LNCaP clone FGC (cell line): Measurements from ENCODE around the gene ERG28.

ENCODE experiments used
- DNase-seq: peaks from one replicate; pipeline ENCODE4 v3.0.0-alpha.2; 2011; ENCODE audit warnings: low read depth
- H3K4me3 ChIP-seq: 2 replicates; pipeline ENCODE4 v1.5.1; 2011; ENCODE audit warnings: mild to moderate bottlenecking, low read depth, low read length, control low read depth
- CTCF ChIP-seq: IDR thresholded peaks from 2 replicates; pipeline ENCODE4 v1.5.1; 2012; ENCODE audit warnings: mild to moderate bottlenecking; ENCODE audit not compliant: control insufficient read depth, insufficient read depth; ENCODE audit errors: extremely low read depth

ERG28 gene

GRCh38 chr14:75612157-75612556 is 48.5 kb downstream of the ERG28 start:
- no peak for DNase-seq
- TF ChIP-seq CTCF, result no peak
- H3K4me3 ChIP-seq, result no peak overlapping the region

- no peak for DNase-seq
- no peak overlapping the region for H3K4me3 ChIP-seq
- TF ChIP-seq CTCF, result no peak
Observed at GRCh38 chr14:75610834-75611233, 49.8 kb downstream of the ERG28 start.

- TF ChIP-seq CTCF, result no peak
- H3K4me3 ChIP-seq, result no peak overlapping the region
- DNase-seq, result no peak
Observed at GRCh38 chr14:75609606-75610475, 50.8 kb downstream of the ERG28 start.

GRCh38 chr14:75609116-75609515 is 51.6 kb downstream of the ERG28 start:
- H3K4me3 ChIP-seq, result no peak overlapping the region
- DNase-seq, result no peak
- no peak for TF ChIP-seq CTCF

- no peak overlapping the region for H3K4me3 ChIP-seq
- DNase-seq, result no peak
- no peak for TF ChIP-seq CTCF
Observed at GRCh38 chr14:75607842-75608640, 52.6 kb downstream of the ERG28 start.

- no peak for DNase-seq
- H3K4me3 ChIP-seq, result no peak overlapping the region
- no peak for TF ChIP-seq CTCF
Observed at GRCh38 chr14:75607044-75607443, 53.6 kb downstream of the ERG28 start.
